ENCODE measurements around the gene COL28A1.
"Not testable (repeated sequence)": the region's sequence is repeated elsewhere in the genome, so short reads cannot be mapped to it uniquely, and the experiment has no call there.

COL28A1 gene

DNA sequence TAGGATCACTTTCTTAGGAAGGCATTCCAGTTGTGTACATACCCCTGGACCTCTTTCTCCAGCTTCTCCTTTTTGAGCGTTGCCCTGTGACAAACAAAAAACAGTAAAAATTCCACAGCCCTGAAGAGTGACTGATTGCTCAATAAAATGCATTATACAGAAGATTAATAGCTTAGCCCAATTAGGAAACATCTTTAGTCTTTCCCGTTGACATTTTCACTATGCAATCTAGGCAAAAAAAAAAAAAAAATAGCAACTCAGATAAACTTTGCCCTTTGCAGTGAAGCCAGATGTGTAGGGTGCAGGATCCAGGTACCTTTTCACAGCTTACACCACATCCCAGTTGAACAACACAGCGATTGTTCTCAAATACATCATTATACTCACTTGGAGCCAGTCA is 17.9 kb downstream of the COL28A1 start:
- no peak for DNase-seq (ENCODE audit: low spot score)

- DNase-seq (ENCODE audit: low spot score), result no peak
Observed at GRCh38 chr7:7516662-7517061, 19.0 kb downstream of the COL28A1 start.

DNA sequence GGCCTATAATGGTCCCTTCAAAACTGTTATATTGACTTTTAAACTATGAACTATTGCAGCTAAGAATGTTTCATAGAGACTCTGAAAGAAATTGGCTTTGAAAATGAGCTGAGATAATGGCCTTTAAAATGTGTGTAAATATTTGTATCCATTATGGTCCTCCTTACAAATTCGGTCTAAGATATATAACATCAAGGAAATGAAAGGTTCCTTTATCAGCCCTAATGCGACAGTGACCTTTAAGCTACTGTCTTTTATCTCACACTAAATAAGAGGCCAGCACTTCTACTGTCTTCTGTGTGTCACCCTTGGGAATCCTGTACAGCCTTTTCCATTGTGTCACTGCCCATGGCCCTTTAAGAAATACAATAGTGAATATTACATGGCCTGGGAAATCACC is 19.5 kb downstream of the COL28A1 start:
- DNase-seq (ENCODE audit: low spot score), result no peak

DNA sequence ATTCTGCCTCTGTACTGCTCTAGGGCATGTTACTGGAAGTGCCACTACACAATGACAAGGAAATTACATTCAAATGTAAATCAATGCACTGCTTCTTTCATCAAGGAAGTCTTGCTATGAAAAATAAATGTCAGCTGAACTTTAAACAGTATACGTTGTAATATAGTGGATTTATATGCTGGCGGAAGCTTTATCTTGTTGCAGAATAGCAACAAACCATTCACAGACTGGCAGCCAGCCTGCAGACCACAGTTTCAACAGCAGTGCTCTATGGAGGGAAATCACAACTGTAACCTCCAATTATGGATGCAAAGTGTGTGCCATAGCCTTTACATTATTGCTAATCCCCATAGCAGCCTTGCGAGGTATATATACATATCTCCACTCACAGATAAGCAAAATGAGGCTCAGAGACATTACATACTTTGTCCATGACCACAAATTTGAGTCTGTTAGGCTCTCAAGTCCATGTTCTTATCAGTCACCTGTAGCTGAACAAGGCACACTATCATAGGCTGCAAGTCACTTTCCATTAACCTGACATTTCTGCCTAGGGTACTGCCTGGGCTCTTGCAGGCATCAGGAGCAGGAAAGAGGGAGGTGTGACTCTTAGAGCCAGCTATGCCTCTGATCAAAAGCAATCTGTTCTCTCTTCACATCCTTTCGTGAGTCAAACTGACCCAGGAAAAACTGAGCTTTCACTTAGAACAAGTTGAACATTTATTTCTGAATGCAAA is 22.6 kb downstream of the COL28A1 start:
- DNase-seq (ENCODE audit: low spot score), result no peak

DNA sequence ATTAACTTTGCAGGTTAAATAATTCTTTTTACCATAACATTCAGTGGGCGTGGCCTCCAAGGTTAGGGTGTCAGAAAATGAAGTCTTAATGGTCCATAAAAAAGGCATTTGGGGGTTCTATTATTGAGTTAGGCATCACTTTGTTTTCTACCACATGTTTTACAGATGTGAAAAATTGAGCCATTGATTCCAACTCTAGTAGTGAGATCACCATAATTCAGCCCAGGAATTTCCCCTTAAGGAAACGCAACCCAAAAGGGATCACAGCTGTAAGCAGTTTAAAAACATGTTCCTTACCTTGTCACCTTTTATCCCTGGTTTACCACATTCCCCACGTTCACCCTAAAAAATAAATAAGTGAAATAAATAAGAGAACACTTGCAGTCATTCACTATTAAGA is 24.9 kb downstream of the COL28A1 start:
- no peak for DNase-seq (ENCODE audit: low spot score)

- no peak for DNase-seq (ENCODE audit: low spot score)
Observed at GRCh38 chr7:7505915-7506314, 29.8 kb downstream of the COL28A1 start.

- DNase-seq (ENCODE audit: low spot score), result no peak
Observed at GRCh38 chr7:7504910-7505704, 30.6 kb downstream of the COL28A1 start.

GRCh38 chr7:7499892-7500291 is 35.8 kb downstream of the COL28A1 start:
- no peak for DNase-seq (ENCODE audit: low spot score)

DNA sequence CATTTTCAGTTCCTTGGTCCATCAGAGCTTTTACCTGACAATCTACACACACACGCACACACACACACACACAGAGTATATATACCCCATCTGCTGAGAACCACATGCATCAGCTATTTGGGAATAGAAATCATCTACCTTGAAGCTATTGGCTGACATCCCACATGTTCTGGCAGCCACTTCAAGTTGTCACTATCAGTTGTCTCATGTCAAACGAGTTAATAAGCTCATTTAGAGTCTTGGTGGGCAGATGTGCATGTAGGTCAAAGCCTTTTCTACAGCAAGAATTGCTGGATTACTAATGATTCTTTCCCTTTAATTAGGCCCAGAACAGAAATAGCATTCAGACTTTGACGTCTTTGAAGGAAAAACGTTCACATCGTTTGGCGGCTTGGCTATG is 36.8 kb downstream of the COL28A1 start:
- DNase-seq (ENCODE audit: low spot score), result no peak

- DNase-seq (ENCODE audit: low spot score), result no peak
Observed at GRCh38 chr7:7496311-7496710, 39.4 kb downstream of the COL28A1 start.

- DNase-seq (ENCODE audit: low spot score), result no peak
Observed at GRCh38 chr7:7495171-7495570, 40.5 kb downstream of the COL28A1 start.

GRCh38 chr7:7491044-7491443 is 44.6 kb downstream of the COL28A1 start:
- no peak for DNase-seq (ENCODE audit: low spot score)

DNA sequence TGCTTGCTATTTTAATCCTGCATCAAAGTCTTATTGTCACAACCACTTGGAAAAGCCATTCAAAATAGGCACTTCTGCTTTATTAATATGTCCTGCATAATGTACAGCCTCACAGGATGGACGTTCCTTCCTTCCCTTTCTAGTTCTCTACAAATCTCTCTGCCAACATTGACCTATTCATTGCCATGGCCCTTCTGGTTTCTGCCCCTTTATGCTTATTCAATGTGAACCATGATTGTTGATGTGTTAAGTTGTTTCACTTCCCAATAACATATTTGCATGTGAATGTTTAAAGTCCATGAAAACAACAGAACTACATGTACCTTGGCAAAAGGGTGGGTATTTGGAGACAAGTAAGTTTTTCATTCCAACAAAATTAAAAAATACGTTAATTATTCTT is 45.7 kb downstream of the COL28A1 start:
- DNase-seq (ENCODE audit: low spot score), result no peak

GRCh38 chr7:7489546-7489945 is 46.1 kb downstream of the COL28A1 start:
- DNase-seq (ENCODE audit: low spot score), result no peak

- DNase-seq (ENCODE audit: low spot score), result no peak
Observed at GRCh38 chr7:7486362-7486761, 49.3 kb downstream of the COL28A1 start.

- DNase-seq (ENCODE audit: low spot score), result no peak
Observed at GRCh38 chr7:7484072-7484471, 51.6 kb downstream of the COL28A1 start.

DNA sequence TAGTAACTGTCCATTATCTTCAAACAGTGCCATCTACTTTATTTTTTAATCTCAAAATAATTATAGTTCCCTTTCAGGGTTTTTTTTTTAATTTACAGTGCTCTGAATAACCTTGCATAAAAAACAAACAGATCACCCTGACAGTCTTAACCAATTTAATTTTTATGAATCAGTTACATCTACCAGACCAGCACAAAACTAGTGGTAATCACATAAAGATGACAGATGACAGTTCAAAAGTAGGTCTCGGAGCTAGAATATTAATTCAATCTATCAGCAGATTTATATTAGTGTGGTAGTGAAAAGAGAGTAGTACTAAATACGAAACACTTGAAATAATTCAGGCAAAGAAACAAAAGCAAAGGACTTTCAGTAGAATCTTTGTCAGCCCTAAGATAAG is 53.9 kb downstream of the COL28A1 start:
- no peak for DNase-seq (ENCODE audit: low spot score)

GRCh38 chr7:7479275-7479805 is 56.3 kb downstream of the COL28A1 start:
- DNase-seq (ENCODE audit: low spot score), result no peak

DNA sequence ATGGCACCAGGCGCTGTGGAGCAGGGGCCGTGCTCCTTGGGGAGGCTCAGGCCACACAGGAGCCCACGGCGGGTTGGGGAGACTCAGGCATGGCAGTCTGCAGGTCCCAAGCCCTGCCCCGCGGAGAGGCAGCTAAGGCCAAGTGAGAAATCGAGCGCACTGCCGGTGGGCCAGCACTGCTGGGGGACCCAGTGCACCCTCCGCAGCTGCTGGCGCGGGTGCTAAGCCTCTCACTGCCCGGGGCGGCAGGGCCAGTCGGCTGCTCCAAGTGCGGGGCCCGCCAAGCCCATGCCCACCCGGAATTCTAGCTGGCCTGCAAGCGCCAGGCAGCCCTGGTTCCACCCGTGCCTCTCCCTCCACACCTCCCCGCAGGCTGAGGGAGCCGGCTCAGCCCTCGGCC is 57.1 kb downstream of the COL28A1 start:
- no peak for DNase-seq (ENCODE audit: low spot score)

DNA sequence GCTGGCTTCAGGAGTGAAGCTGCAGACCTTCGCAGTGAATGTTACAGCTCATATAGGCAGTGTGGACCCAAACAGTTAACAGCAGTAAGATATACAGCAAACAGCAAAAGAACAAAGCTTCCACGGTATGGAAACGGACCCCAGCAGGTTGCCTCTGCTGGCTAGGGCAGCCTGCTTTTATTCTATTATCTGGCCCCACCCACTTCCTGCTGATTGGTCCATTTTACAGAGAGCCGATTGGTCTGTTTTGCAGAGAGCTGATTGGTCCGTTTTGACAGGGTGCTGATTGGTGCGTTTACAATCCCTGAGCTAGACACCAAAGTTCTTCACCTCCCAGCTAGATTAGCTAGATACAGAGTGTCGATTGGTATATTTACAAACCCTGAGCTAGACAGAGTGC is 58.0 kb downstream of the COL28A1 start:
- DNase-seq (ENCODE audit: low spot score), result not testable (repeated sequence)

DNA sequence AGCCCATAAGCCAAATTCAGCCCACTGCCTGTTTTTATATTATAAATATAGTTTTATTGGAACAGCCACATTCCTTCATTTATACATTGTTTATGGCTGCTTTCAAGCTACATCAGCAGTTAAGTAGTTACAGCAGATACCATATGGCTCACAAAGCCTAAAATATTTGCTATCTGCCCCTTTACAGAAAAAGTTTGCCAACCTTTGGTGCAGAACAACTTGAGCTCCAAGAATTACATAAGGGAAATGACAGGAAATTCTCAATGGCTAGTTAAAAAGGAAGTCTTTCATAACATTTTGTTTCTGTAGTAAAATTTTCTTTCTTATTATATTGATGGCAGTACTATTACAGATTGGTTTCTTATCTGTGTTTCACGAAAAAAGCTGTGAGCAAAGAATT is 59.3 kb downstream of the COL28A1 start:
- DNase-seq (ENCODE audit: low spot score), result no peak

- no peak for DNase-seq (ENCODE audit: low spot score)
Observed at GRCh38 chr7:7475601-7476000, 60.1 kb downstream of the COL28A1 start.

- DNase-seq (ENCODE audit: low spot score), result no peak
Observed at GRCh38 chr7:7474436-7474835, 61.2 kb downstream of the COL28A1 start.

Data from CD4-positive, alpha-beta T cell treated with Interleukin-2 at 100 ng/mL for 4 hours (primary cell).